GM12878 (cell line): ENCODE data around the gene CACNA1D. TPM values are rescaled to one million over a fixed set of nuclear protein-coding genes. Genes with fewer than 3 reads are reported as not detected.

Experiments
- BCL11A ChIP-seq: IDR thresholded peaks from 2 replicates; pipeline ENCODE4 v1.6.1; 2011; ENCODE audit warnings: low read depth, low read length
- EZH2 ChIP-seq: IDR thresholded peaks from 2 replicates; pipeline ENCODE4 v1.6.1; 2012; ENCODE audit warnings: low read depth, mild to moderate bottlenecking, control low read depth, inconsistent platforms, low read length, borderline replicate concordance; ENCODE audit not compliant: control insufficient read depth
- FOXM1 ChIP-seq: IDR thresholded peaks from 2 replicates; pipeline ENCODE4 v1.6.1; 2012; ENCODE audit warnings: low read depth, mild to moderate bottlenecking, inconsistent platforms, low read length, moderate library complexity
- GATAD2B ChIP-seq: fragments of 450-650 bp; conservative IDR thresholded peaks from 2 replicates; pipeline ENCODE4 v1.6.1; 2017; ENCODE audit warnings: low read depth, mild to moderate bottlenecking, moderate library complexity
- JUND ChIP-seq: IDR thresholded peaks from 2 replicates; pipeline ENCODE4 v1.6.1; 2012; ENCODE audit warnings: low read depth, mild to moderate bottlenecking, low read length, improper control_type of control experiment, moderate library complexity
- NBN ChIP-seq: fragments of 450-650 bp; IDR thresholded peaks from 2 replicates; pipeline ENCODE4 v1.6.1; 2016
- POLR2AphosphoS5 ChIP-seq: IDR thresholded peaks from 2 replicates; pipeline ENCODE4 v1.6.1; 2011; ENCODE audit warnings: mild to moderate bottlenecking, low read length, inconsistent platforms
- POU2F2 ChIP-seq: IDR thresholded peaks from 3 replicates; pipeline ENCODE4 v1.6.1; 2011; ENCODE audit warnings: low read depth, mild to moderate bottlenecking, low read length, borderline replicate concordance
- RELA ChIP-seq: fragments of 450-650 bp; IDR thresholded peaks from 2 replicates; pipeline ENCODE4 v1.8.0; 2014; ENCODE audit warnings: borderline replicate concordance; ENCODE audit not compliant: partially characterized antibody
- RFX5 ChIP-seq: IDR thresholded peaks from 2 replicates; pipeline ENCODE4 v1.6.1; 2011; ENCODE audit warnings: low read depth, low read length, improper control_type of control experiment
- SPI1 ChIP-seq: IDR thresholded peaks from 2 replicates; pipeline ENCODE4 v1.6.1; 2011; ENCODE audit warnings: low read depth, mild to moderate bottlenecking, low read length, moderate library complexity, borderline replicate concordance; ENCODE audit not compliant: insufficient read depth
- SUZ12 ChIP-seq: fragments of 200-600 bp; sonication (generic); IDR thresholded peaks from one replicate; pipeline ENCODE4 v1.6.1; 2018; ENCODE audit warnings: antibody characterized with exemption, mild to moderate bottlenecking; ENCODE audit not compliant: unreplicated experiment
- TCF7 ChIP-seq: IDR thresholded peaks from 2 replicates; pipeline ENCODE4 v1.6.1; 2014; ENCODE audit warnings: antibody characterized with exemption, borderline replicate concordance
- ZBED1 ChIP-seq: IDR thresholded peaks from 2 replicates; pipeline ENCODE4 v1.6.1; 2016; ENCODE audit warnings: borderline replicate concordance
- ZNF384 ChIP-seq: IDR thresholded peaks from 2 replicates; pipeline ENCODE4 v1.6.1; 2012; ENCODE audit warnings: low read depth, mild to moderate bottlenecking, low read length, improper control_type of control experiment, borderline replicate concordance
- ZNF622 ChIP-seq: fragments of 450-650 bp; IDR thresholded peaks from 2 replicates; pipeline ENCODE4 v1.6.1; 2017; ENCODE audit warnings: mild to moderate bottlenecking, inconsistent platforms
- ZSCAN29 ChIP-seq: fragments of 450-650 bp; IDR thresholded peaks from 2 replicates; pipeline ENCODE4 v1.6.1; 2017; ENCODE audit warnings: mild to moderate bottlenecking, moderate library complexity
- polyA plus RNA-seq, 11 experiments: library from polyadenylated mRNA; depleted of rRNA in 4 of 11; unstranded in 6 of 11; stranded (reverse) in 5 of 11; fragments of >200 nt; fragmentation: Nextera tagmentation in 4 of 11; fragmentation: Illumina TruSeq in 1 of 11; extraction: Ambion mirVana in 4 of 11; extraction: Trizol in 1 of 11; gene quantifications; 1 replicate in 1 of 11; 2 replicates in 10 of 11; pipeline versions ENCODE4 v1.2.1 to v1.2.3, GENCODE V29; 2011 to 2016; ENCODE audit warnings: inconsistent platforms in 2 of 11, missing spikeins in 2 of 11, low read depth in 1 of 11
- total RNA-seq, 4 experiments: library from RNA; depleted of rRNA in 3 of 4; stranded (reverse); fragments of >200 nt in 3 of 4; fragmentation: Illumina TruSeq in 1 of 4; extraction: Trizol in 1 of 4; gene quantifications; 2 replicates each; pipeline versions ENCODE4 v1.2.1 to v1.2.3, GENCODE V29; 2013 to 2021
- TF ChIP-seq, protein P1 (sequence below): IDR thresholded peaks from 2 replicates; pipeline ENCODE4 v1.6.1; 2012; ENCODE audit warnings: mild to moderate bottlenecking, low read depth, low read length
- TF ChIP-seq, protein P2 (sequence below): IDR thresholded peaks from 2 replicates; pipeline ENCODE4 v1.6.1; 2011; ENCODE audit warnings: borderline replicate concordance, low read depth, mild to moderate bottlenecking, moderate library complexity, mixed read lengths, low read length; ENCODE audit not compliant: insufficient read depth; ENCODE audit errors: extremely low read length
- TF ChIP-seq, protein P3 (sequence below): IDR thresholded peaks from 2 replicates; pipeline ENCODE4 v1.6.1; 2011; ENCODE audit warnings: mild to moderate bottlenecking, low read depth, low read length, moderate library complexity; ENCODE audit not compliant: insufficient replicate concordance
- TF ChIP-seq, protein P4 (sequence below): fragments of 450-650 bp; IDR thresholded peaks from 2 replicates; pipeline ENCODE4 v1.6.1; 2017; ENCODE audit warnings: mild to moderate bottlenecking, moderate library complexity

CACNA1D gene
- total and polyA plus RNA-seq, 10 of the 15 experiments (the other 5 are each of a cell fraction or from before 2014, with no cell fraction given): 0.21 to 24.4 (median 1.6) TPM

DNA sequence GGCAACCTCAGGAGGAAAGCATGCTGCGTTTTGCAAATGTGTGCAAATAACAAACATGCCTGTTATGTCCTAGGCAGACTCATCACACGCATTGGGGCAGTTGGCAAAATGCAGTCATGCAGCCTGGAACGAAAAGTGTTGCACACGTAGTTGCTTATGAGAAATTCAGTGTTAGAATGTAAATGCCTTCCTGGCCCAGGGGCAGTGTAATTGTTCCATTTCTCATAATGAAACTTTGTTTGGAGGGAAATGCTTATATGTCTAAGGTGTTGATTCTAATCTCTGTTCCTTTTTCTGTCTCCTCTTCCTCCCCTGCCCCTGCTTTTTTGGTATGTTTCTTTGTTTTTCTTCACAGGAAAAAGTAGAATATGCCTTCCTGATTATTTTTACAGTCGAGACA lies 156.0 kb downstream of the CACNA1D start (continued):
- TF ChIP-seq, protein P1, sequence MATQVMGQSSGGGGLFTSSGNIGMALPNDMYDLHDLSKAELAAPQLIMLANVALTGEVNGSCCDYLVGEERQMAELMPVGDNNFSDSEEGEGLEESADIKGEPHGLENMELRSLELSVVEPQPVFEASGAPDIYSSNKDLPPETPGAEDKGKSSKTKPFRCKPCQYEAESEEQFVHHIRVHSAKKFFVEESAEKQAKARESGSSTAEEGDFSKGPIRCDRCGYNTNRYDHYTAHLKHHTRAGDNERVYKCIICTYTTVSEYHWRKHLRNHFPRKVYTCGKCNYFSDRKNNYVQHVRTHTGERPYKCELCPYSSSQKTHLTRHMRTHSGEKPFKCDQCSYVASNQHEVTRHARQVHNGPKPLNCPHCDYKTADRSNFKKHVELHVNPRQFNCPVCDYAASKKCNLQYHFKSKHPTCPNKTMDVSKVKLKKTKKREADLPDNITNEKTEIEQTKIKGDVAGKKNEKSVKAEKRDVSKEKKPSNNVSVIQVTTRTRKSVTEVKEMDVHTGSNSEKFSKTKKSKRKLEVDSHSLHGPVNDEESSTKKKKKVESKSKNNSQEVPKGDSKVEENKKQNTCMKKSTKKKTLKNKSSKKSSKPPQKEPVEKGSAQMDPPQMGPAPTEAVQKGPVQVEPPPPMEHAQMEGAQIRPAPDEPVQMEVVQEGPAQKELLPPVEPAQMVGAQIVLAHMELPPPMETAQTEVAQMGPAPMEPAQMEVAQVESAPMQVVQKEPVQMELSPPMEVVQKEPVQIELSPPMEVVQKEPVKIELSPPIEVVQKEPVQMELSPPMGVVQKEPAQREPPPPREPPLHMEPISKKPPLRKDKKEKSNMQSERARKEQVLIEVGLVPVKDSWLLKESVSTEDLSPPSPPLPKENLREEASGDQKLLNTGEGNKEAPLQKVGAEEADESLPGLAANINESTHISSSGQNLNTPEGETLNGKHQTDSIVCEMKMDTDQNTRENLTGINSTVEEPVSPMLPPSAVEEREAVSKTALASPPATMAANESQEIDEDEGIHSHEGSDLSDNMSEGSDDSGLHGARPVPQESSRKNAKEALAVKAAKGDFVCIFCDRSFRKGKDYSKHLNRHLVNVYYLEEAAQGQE: no peak
- no peak for TF ChIP-seq EZH2
- TF ChIP-seq ZNF622: no peak
- TF ChIP-seq, protein P2, sequence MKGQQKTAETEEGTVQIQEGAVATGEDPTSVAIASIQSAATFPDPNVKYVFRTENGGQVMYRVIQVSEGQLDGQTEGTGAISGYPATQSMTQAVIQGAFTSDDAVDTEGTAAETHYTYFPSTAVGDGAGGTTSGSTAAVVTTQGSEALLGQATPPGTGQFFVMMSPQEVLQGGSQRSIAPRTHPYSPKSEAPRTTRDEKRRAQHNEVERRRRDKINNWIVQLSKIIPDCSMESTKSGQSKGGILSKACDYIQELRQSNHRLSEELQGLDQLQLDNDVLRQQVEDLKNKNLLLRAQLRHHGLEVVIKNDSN: no peak
- TF ChIP-seq ZSCAN29: no peak
- TF ChIP-seq BCL11A: no peak
- peak; percentile 75 for TF ChIP-seq SPI1
- no peak for TF ChIP-seq ZBED1
- TF ChIP-seq SUZ12: no peak
- TF ChIP-seq NBN: peak; percentile 83
- no peak for TF ChIP-seq TCF7
- TF ChIP-seq FOXM1: no peak
- peak; percentile 38; the same call in 1 of the 2 replicates for TF ChIP-seq GATAD2B
- TF ChIP-seq, protein P3, sequence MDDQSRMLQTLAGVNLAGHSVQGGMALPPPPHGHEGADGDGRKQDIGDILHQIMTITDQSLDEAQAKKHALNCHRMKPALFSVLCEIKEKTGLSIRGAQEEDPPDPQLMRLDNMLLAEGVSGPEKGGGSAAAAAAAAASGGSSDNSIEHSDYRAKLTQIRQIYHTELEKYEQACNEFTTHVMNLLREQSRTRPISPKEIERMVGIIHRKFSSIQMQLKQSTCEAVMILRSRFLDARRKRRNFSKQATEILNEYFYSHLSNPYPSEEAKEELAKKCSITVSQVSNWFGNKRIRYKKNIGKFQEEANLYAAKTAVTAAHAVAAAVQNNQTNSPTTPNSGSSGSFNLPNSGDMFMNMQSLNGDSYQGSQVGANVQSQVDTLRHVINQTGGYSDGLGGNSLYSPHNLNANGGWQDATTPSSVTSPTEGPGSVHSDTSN: no peak
- TF ChIP-seq JUND: peak; percentile 62; the same call in 1 of the 2 replicates
- TF ChIP-seq POLR2AphosphoS5: no peak
- TF ChIP-seq, protein P4, sequence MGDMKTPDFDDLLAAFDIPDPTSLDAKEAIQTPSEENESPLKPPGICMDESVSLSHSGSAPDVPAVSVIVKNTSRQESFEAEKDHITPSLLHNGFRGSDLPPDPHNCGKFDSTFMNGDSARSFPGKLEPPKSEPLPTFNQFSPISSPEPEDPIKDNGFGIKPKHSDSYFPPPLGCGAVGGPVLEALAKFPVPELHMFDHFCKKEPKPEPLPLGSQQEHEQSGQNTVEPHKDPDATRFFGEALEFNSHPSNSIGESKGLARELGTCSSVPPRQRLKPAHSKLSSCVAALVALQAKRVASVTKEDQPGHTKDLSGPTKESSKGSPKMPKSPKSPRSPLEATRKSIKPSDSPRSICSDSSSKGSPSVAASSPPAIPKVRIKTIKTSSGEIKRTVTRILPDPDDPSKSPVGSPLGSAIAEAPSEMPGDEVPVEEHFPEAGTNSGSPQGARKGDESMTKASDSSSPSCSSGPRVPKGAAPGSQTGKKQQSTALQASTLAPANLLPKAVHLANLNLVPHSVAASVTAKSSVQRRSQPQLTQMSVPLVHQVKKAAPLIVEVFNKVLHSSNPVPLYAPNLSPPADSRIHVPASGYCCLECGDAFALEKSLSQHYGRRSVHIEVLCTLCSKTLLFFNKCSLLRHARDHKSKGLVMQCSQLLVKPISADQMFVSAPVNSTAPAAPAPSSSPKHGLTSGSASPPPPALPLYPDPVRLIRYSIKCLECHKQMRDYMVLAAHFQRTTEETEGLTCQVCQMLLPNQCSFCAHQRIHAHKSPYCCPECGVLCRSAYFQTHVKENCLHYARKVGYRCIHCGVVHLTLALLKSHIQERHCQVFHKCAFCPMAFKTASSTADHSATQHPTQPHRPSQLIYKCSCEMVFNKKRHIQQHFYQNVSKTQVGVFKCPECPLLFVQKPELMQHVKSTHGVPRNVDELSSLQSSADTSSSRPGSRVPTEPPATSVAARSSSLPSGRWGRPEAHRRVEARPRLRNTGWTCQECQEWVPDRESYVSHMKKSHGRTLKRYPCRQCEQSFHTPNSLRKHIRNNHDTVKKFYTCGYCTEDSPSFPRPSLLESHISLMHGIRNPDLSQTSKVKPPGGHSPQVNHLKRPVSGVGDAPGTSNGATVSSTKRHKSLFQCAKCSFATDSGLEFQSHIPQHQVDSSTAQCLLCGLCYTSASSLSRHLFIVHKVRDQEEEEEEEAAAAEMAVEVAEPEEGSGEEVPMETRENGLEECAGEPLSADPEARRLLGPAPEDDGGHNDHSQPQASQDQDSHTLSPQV: no peak
- TF ChIP-seq POU2F2: 0 out of 3 replicates have a peak, but pooled peaks have one; percentile 39
- TF ChIP-seq RFX5: no peak
- TF ChIP-seq ZNF384: no peak
- TF ChIP-seq RELA: no peak
